ENCODE data around the gene CES3. TPM values are rescaled to one million over a fixed set of nuclear protein-coding genes. Genes with fewer than 3 reads are reported as not detected.

Gene CES3
- total and polyA plus RNA-seq, 4 donors, result 0.15 to 2.4 (median 1.3) TPM

DNA sequence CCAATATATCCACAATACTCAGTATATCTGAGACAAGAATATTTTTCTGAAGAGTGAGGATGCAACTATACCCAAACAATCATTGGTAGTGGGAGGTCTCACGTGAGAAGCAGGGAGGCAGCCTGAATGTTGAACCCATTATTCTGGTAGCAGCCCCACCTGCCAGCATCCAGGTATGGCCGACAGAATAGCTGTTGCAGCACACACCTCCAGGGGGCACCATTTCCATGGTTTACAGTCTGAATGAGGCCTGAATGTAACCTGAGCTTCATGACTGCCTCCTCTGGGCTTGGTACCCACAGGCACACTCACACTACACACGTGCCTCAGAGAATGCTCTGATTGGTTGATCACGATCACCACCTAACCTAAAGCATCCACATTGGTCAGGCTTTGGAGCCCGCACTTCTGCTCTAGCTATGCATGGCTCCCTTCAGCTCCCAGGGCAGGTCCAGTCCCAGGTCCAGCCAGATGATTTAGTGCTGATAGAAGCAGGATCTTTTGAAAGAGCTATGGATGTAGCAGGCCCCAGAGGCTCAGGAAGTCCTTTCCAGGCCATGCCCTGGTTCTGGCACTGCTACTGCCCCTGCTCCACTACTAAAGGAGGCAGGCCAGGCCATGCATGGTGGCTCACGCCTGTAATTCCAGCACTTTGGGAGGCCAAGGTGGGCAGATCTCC, 56.9 kb downstream of the CES3 start:
- ATAC-seq (ENCODE audit: low FRiP score) (peak; percentile 46), DNase-seq (peak; percentile 72 to 79)
- intact Hi-C loops (cut with DNase I), result loop anchor here in 1 of 2 donors (5.0 kb wide), 2 partner anchors 116 to 139 kb away; partner anchors contain the start of genes FBXL8 and TRADD
- no peaks in the 10 kb centered on the region for H3K4me1 ChIP-seq (ENCODE audit: control insufficient read depth in 1 of 2, insufficient read depth in 2 of 2, low read length in 2 of 2)
- no peak overlapping the region for H3K27ac ChIP-seq (ENCODE audit: low read depth in 1 of 2, low read length in 2 of 2)
- 52 to 54% methylated on average over 6 of the region's 6 CpGs for WGBS, 2 donors
- H3K9me3 ChIP-seq (ENCODE audit: control insufficient read depth, low read length), result no peaks in the 10 kb centered on the region
- no peaks in the 10 kb centered on the region for H3K27me3 ChIP-seq (ENCODE audit: control insufficient read depth in 1 of 2, insufficient read depth in 2 of 2, low read length in 1 of 2)
- no peak overlapping the region for H3K4me3 ChIP-seq (ENCODE audit: low read length in 2 of 2)
- H3K36me3 ChIP-seq (ENCODE audit: control insufficient read depth in 1 of 2, insufficient read depth in 2 of 2, low read length in 1 of 2), result no peaks in the 10 kb centered on the region

DNA sequence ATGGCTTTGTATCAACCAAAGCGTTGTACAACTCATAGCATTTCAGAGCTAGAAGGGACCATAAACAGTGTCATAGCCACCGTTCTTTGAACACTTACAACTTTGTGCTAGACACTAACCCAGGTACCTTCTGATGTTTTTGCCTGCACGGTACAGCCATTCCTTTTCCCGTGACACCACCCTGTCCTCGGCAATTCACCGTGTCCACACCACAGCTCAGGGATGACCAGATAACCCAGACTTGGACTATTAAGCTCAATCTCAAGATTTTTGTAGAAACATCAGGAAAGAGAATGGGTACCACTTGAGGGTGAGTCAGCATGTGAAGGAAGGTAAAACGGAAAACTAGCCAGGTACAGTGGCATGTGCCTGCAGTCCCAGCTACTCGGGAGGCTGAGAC, 58.1 kb downstream of the CES3 start:
- DNase-seq, result peak in 1 of 2 donors; percentile 21
- Histone ChIP-seq H3K4me3 (ENCODE audit: low read length in 2 of 2) (no peak overlapping the region), H3K9me3 (ENCODE audit: control insufficient read depth, low read length) (no peaks in the 10 kb centered on the region), H3K27me3 (ENCODE audit: control insufficient read depth in 1 of 2, insufficient read depth in 2 of 2, low read length in 1 of 2) (no peaks in the 10 kb centered on the region), H3K4me1 (ENCODE audit: control insufficient read depth in 1 of 2, insufficient read depth in 2 of 2, low read length in 2 of 2) (no peaks in the 10 kb centered on the region), H3K36me3 (ENCODE audit: control insufficient read depth in 1 of 2, insufficient read depth in 2 of 2, low read length in 1 of 2) (no peaks in the 10 kb centered on the region), H3K27ac (ENCODE audit: low read depth in 1 of 2, low read length in 2 of 2) (no peak overlapping the region)
- intact Hi-C loops (cut with DNase I), result loop anchor here in 1 of 2 donors (5.0 kb wide), 2 partner anchors 117 to 138 kb away; partner anchors contain the start of genes FBXL8 and TRADD
- no peak for ATAC-seq (ENCODE audit: low FRiP score)
- WGBS, 2 donors, result 90 to 94% methylated on average over 8 of the region's 8 CpGs

DNA sequence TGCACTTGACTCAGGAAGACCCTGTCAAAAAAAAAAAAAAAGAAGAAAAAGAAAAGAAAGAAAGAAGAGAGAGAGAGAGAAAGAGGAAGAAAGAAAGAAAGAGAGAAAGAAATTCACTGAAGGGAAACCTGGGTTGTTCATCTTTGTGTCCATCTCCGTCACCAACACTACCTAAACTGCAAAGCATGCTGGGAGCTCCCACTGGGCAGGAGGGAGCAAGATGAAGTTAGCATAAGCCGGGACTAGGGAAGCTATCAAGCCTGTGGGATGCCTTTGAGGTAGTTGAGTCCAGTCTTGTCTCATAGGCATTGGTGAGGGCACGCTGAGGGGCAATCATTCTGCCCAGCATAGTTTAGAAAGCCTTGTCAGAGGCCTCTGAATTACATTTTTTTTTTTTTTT, 60.3 kb downstream of the CES3 start:
- Histone ChIP-seq H3K9me3 (ENCODE audit: control insufficient read depth, low read length) (no peaks in the 10 kb centered on the region), H3K27me3 (ENCODE audit: control insufficient read depth in 1 of 2, insufficient read depth in 2 of 2, low read length in 1 of 2) (no peaks in the 10 kb centered on the region), H3K27ac (ENCODE audit: low read depth in 1 of 2, low read length in 2 of 2) (no peak overlapping the region), H3K4me3 (ENCODE audit: low read length in 2 of 2) (no peak overlapping the region), H3K4me1 (ENCODE audit: control insufficient read depth in 1 of 2, insufficient read depth in 2 of 2, low read length in 2 of 2) (no peaks in the 10 kb centered on the region), H3K36me3 (ENCODE audit: control insufficient read depth in 1 of 2, insufficient read depth in 2 of 2, low read length in 1 of 2) (no peaks in the 10 kb centered on the region)
- intact Hi-C loops (cut with DNase I), result no loop called here
- DNase-seq (no peak), ATAC-seq (ENCODE audit: low FRiP score) (no peak)
- 86 to 90% methylated on average over 3 of the region's 3 CpGs for WGBS, 2 donors

DNA sequence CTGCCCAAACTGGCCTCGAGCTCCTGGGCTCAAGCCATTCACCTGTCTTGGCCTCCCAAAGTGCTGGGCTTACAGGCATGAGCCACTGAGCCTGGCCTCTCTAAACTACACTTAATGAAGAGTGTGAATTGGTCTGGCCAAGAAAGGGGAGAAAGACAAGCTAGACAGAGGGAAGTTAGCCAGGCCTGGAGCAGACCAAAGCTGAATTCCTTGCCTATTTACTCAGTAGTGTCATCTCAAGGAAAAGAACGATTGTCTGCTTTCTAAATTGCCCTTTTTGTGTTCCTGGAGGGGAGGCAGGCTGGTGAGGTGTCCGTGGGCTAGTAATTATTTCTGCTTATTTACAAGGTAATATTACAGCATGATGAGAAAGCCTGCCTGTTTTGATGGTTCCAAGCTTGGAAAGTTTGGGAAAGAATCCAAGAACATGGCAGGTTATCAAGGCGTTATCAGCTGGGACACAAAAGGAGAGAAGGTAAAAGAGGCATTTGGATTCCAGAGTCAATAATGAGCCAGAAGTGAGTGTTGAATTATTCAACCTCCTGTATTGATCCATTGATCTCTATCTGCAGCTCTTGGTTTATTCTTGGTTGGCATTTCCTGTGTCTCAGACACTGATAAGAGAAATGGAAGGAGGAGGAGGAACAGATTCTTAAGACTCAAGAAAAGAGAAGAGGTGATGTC, 61.6 kb downstream of the CES3 start:
- Histone ChIP-seq H3K27me3 (ENCODE audit: control insufficient read depth in 1 of 2, insufficient read depth in 2 of 2, low read length in 1 of 2) (no peaks in the 10 kb centered on the region), H3K9me3 (ENCODE audit: control insufficient read depth, low read length) (no peaks in the 10 kb centered on the region), H3K27ac (ENCODE audit: low read depth in 1 of 2, low read length in 2 of 2) (no peak overlapping the region), H3K4me1 (ENCODE audit: control insufficient read depth in 1 of 2, insufficient read depth in 2 of 2, low read length in 2 of 2) (no peaks in the 10 kb centered on the region), H3K4me3 (ENCODE audit: low read length in 2 of 2) (no peak overlapping the region), H3K36me3 (ENCODE audit: control insufficient read depth in 1 of 2, insufficient read depth in 2 of 2, low read length in 1 of 2) (no peaks in the 10 kb centered on the region)
- WGBS, 2 donors, result 63 to 67% methylated on average over 4 of the region's 4 CpGs
- DNase-seq (no peak), ATAC-seq (ENCODE audit: low FRiP score) (no peak)
- intact Hi-C loops (cut with DNase I), result no loop called here

DNA sequence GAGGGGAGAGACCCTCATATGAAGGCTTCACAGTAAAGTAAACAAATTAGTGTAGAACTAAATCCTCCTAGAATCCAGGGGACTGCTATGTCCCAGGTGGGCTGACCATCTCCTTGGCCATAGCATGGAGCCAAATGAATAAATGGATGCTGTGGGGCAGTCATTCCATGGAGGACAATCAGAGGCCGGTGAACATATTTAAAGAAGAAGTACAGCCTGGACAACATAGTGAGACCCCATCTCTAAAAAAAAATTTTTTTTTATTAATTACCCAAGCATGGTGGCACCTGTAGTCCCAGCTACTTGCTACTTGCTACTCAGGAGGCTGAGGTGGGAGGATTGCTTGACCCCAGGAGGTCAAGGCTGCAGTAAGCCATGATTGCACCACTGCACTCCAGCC, 62.6 kb downstream of the CES3 start:
- no peaks in the 10 kb centered on the region for H3K4me1 ChIP-seq (ENCODE audit: control insufficient read depth in 1 of 2, insufficient read depth in 2 of 2, low read length in 2 of 2)
- no peak overlapping the region for H3K4me3 ChIP-seq (ENCODE audit: low read length in 2 of 2)
- no peak for ATAC-seq (ENCODE audit: low FRiP score)
- H3K27ac ChIP-seq (ENCODE audit: low read depth in 1 of 2, low read length in 2 of 2), result no peak overlapping the region
- no peaks in the 10 kb centered on the region for H3K27me3 ChIP-seq (ENCODE audit: control insufficient read depth in 1 of 2, insufficient read depth in 2 of 2, low read length in 1 of 2)
- no peaks in the 10 kb centered on the region for H3K36me3 ChIP-seq (ENCODE audit: control insufficient read depth in 1 of 2, insufficient read depth in 2 of 2, low read length in 1 of 2)
- no peaks in the 10 kb centered on the region for H3K9me3 ChIP-seq (ENCODE audit: control insufficient read depth, low read length)
- 100% methylated on average over 1 of the region's 1 CpG for WGBS, 2 donors
- intact Hi-C loops (cut with DNase I), result no loop called here
- DNase-seq, result no peak

Other genes with a start within 250 kb of the CES3 start
- gene DYNC1LI2, start 209.7 kb upstream of the CES3 start, total RNA-seq, result 100 to 1,000 TPM; 166 to 169 TPM
- gene DYNC1LI2, start 209.7 kb upstream of the CES3 start, polyA plus RNA-seq, result 100 to 1,000 TPM in 1 of 2 donors, 10 to 100 TPM in 1; 78.3 to 121 TPM
- not detected for gene TERB1, start 159.7 kb upstream of the CES3 start, total RNA-seq
- not detected for gene TERB1, start 159.7 kb upstream of the CES3 start, polyA plus RNA-seq
- gene NAE1, start 130.3 kb upstream of the CES3 start, total RNA-seq, result 10 to 100 TPM; 40.8 to 46.2 TPM
- gene NAE1, start 130.3 kb upstream of the CES3 start, polyA plus RNA-seq, result 10 to 100 TPM; 41.7 to 42.9 TPM
- gene CA7, start 116.9 kb upstream of the CES3 start, total RNA-seq, result not detected
- 10 to 100 TPM in 1 of 2 donors, not detected in 1; 12.8 TPM for gene CA7, start 116.9 kb upstream of the CES3 start, polyA plus RNA-seq
- gene PDP2, start 80.8 kb upstream of the CES3 start, total RNA-seq, result 10 to 100 TPM in 1 of 2 donors, 1 to 10 TPM in 1; 8.9 to 10.9 TPM
- 1 to 10 TPM; 2.1 to 2.5 TPM for gene PDP2, start 80.8 kb upstream of the CES3 start, polyA plus RNA-seq
- gene CDH16, start 42.4 kb upstream of the CES3 start, total RNA-seq, result not detected
- under 1 TPM in 1 of 2 donors, not detected in 1; 0.18 TPM for gene CDH16, start 42.4 kb upstream of the CES3 start, polyA plus RNA-seq
- gene RRAD, start 35.7 kb upstream of the CES3 start, total RNA-seq, result 10 to 100 TPM; 23.6 to 30.1 TPM
- gene RRAD, start 35.7 kb upstream of the CES3 start, polyA plus RNA-seq, result 10 to 100 TPM; 16.2 to 35.2 TPM
- gene CIAO2B, start 26.9 kb upstream of the CES3 start, total RNA-seq, result 10 to 100 TPM; 51.9 to 62.4 TPM
- 100 to 1,000 TPM; 149 to 165 TPM for gene CIAO2B, start 26.9 kb upstream of the CES3 start, polyA plus RNA-seq
- 10 to 100 TPM; 32.7 to 42.1 TPM for gene CES2, start 25.8 kb upstream of the CES3 start, total RNA-seq
- gene CES2, start 25.8 kb upstream of the CES3 start, polyA plus RNA-seq, result 10 to 100 TPM; 20.5 to 34.4 TPM
- 10 to 100 TPM in 1 of 2 donors, 1 to 10 TPM in 1; 5.5 to 14.2 TPM for gene CES4A, start 27.3 kb downstream of the CES3 start, total RNA-seq
- gene CES4A, start 27.3 kb downstream of the CES3 start, polyA plus RNA-seq, result 10 to 100 TPM in 1 of 2 donors, 1 to 10 TPM in 1; 1.9 to 22.7 TPM
- 10 to 100 TPM; 37.4 to 67.3 TPM for gene CBFB, start 67.9 kb downstream of the CES3 start, total RNA-seq
- gene CBFB, start 67.9 kb downstream of the CES3 start, polyA plus RNA-seq, result 10 to 100 TPM; 12.0 to 19.9 TPM
- 10 to 100 TPM; 13.7 to 20.7 TPM for gene PHAF1, start 148.7 kb downstream of the CES3 start, total RNA-seq
- gene PHAF1, start 148.7 kb downstream of the CES3 start, polyA plus RNA-seq, result 10 to 100 TPM; 12.6 to 13.4 TPM
- 10 to 100 TPM; 13.0 to 21.3 TPM for gene B3GNT9, start 189.7 kb downstream of the CES3 start, total RNA-seq
- 10 to 100 TPM in 1 of 2 donors, 1 to 10 TPM in 1; 3.9 to 22.4 TPM for gene B3GNT9, start 189.7 kb downstream of the CES3 start, polyA plus RNA-seq
- 10 to 100 TPM; 17.1 to 24.3 TPM for gene TRADD, start 198.6 kb downstream of the CES3 start, total RNA-seq
- gene TRADD, start 198.6 kb downstream of the CES3 start, polyA plus RNA-seq, result 10 to 100 TPM; 15.7 to 45.2 TPM
- 10 to 100 TPM in 1 of 2 donors, 1 to 10 TPM in 1; 7.3 to 20.8 TPM for gene FBXL8, start 198.7 kb downstream of the CES3 start, total RNA-seq
- gene FBXL8, start 198.7 kb downstream of the CES3 start, polyA plus RNA-seq, result 10 to 100 TPM in 1 of 2 donors, 1 to 10 TPM in 1; 1.1 to 32.1 TPM
- gene HSF4, start 203.5 kb downstream of the CES3 start, total RNA-seq, result 100 to 1,000 TPM in 1 of 2 donors, 10 to 100 TPM in 1; 22.2 to 101 TPM
- gene HSF4, start 203.5 kb downstream of the CES3 start, polyA plus RNA-seq, result 100 to 1,000 TPM in 1 of 2 donors, 10 to 100 TPM in 1; 25.0 to 133 TPM
- gene NOL3, start 209.3 kb downstream of the CES3 start, total RNA-seq, result 10 to 100 TPM; 24.4 to 47.2 TPM
- 100 to 1,000 TPM in 1 of 2 donors, 10 to 100 TPM in 1; 67.5 to 122 TPM for gene NOL3, start 209.3 kb downstream of the CES3 start, polyA plus RNA-seq
- gene MATCAP1, start 222.7 kb downstream of the CES3 start, total RNA-seq, result 10 to 100 TPM; 18.1 to 33.8 TPM
- 10 to 100 TPM in 1 of 2 donors, 1 to 10 TPM in 1; 3.0 to 45.7 TPM for gene MATCAP1, start 222.7 kb downstream of the CES3 start, polyA plus RNA-seq
- 1 to 10 TPM; 1.3 to 4.4 TPM for gene EXOC3L1, start 228.9 kb downstream of the CES3 start, total RNA-seq
- gene EXOC3L1, start 228.9 kb downstream of the CES3 start, polyA plus RNA-seq, result 1 to 10 TPM in 1 of 2 donors, under 1 TPM in 1; 0.51 to 1.8 TPM
- gene E2F4, start 230.9 kb downstream of the CES3 start, total RNA-seq, result 10 to 100 TPM; 54.2 to 58.1 TPM
- 10 to 100 TPM; 27.9 to 50.2 TPM for gene E2F4, start 230.9 kb downstream of the CES3 start, polyA plus RNA-seq
- 1 to 10 TPM in 1 of 2 donors, under 1 TPM in 1; 0.97 to 3.4 TPM for gene ELMO3, start 237.9 kb downstream of the CES3 start, total RNA-seq
- 1 to 10 TPM; 5.8 to 7.4 TPM for gene ELMO3, start 237.9 kb downstream of the CES3 start, polyA plus RNA-seq